Suprapubic skin (tissue), 4 donors: ENCODE measurements around the gene AHSP. TPM values are rescaled to one million over a fixed set of nuclear protein-coding genes. Genes with fewer than 3 reads are reported as not detected.

Source experiments
- DNase-seq, 2 donors: peaks; one replicate each; pipeline ENCODE4 v3.0.0-alpha.2; 2019; ENCODE audit warnings: low spot score in 2 of 2
- H3K27ac ChIP-seq: fragments of 200-600 bp; sonication (generic); one replicate; pipeline ENCODE4 v1.5.1; 2019
- H3K27me3 ChIP-seq: fragments of 200-600 bp; sonication (generic); one replicate; pipeline ENCODE4 v1.5.1; 2019
- H3K36me3 ChIP-seq: fragments of 200-600 bp; sonication (generic); one replicate; pipeline ENCODE4 v1.5.1; 2019
- H3K4me1 ChIP-seq: fragments of 200-600 bp; sonication (generic); one replicate; pipeline ENCODE4 v1.5.1; 2019
- H3K4me3 ChIP-seq: fragments of 200-600 bp; sonication (generic); one replicate; pipeline ENCODE4 v1.5.1; 2019; ENCODE audit warnings: mild to moderate bottlenecking
- H3K9me3 ChIP-seq: fragments of 200-600 bp; sonication (generic); one replicate; pipeline ENCODE4 v1.5.1; 2019
- CTCF ChIP-seq, 2 donors: fragments of 200-600 bp in 1 of 2; fragments of 450-650 bp in 1 of 2; sonication (generic) in 1 of 2; IDR thresholded peaks; one replicate each; pipeline ENCODE4 v1.5.1; 2016 to 2019; ENCODE audit warnings: antibody characterized with exemption in 2 of 2, mild to moderate bottlenecking in 1 of 2, moderate library complexity in 1 of 2
- EP300 ChIP-seq: sonication (generic); formaldehyde crosslinking; IDR thresholded peaks from one replicate; pipeline ENCODE4 v1.6.1; 2017; ENCODE audit warnings: antibody characterized with exemption
- POLR2A ChIP-seq, 2 donors: fragments of 450-650 bp; IDR thresholded peaks; one replicate each; pipeline ENCODE4 v1.6.1; 2017; ENCODE audit warnings: antibody characterized with exemption in 2 of 2, mild to moderate bottlenecking in 2 of 2, moderate library complexity in 2 of 2
- POLR2AphosphoS5 ChIP-seq, 3 donors: sonication (generic); formaldehyde crosslinking; IDR thresholded peaks; one replicate each; pipeline ENCODE4 v1.6.1; 2017; ENCODE audit warnings: antibody characterized with exemption in 3 of 3
- WGBS: methylation state at CpG from one replicate; pipeline ENCODE4 v1.1.5; 2018; 5-methylcytosine and 5-hydroxymethylcytosine counted together
- total RNA-seq, 4 donors: library from RNA; depleted of rRNA; stranded (reverse); fragments of >200 nt; gene quantifications; one replicate each; pipeline ENCODE4 v1.1.0, GENCODE V29; 2016

The AHSP gene
- total RNA-seq, 4 donors from 2014 or later: not detected

- no peaks in the 10 kb centered on the region for H3K36me3 ChIP-seq
- 66% methylated on average over 10 of the region's 14 CpGs for WGBS
- no peak overlapping the region for H3K27ac ChIP-seq
- H3K4me3 ChIP-seq: no peak overlapping the region
- peaks cover 29% of the 10 kb centered on the region for H3K4me1 ChIP-seq
- H3K27me3 ChIP-seq: peaks cover 4% of the 10 kb centered on the region
- TF ChIP-seq CTCF (IDR thresholded peaks at IDR 0.05) (no peak), POLR2AphosphoS5 (IDR thresholded peaks at IDR 0.05) (no peak), POLR2A (IDR thresholded peaks at IDR 0.05) (no peak), EP300 (no peak)
- H3K9me3 ChIP-seq: no peaks in the 10 kb centered on the region
- DNase-seq: no peak
Observed at GRCh38 chr16:31484491-31485171, 43.1 kb upstream of the AHSP start.

GRCh38 chr16:31485571-31485970 is 42.1 kb upstream of the AHSP start:
- Histone ChIP-seq H3K4me1 (peaks cover 28% of the 10 kb centered on the region), H3K4me3 (no peak overlapping the region), H3K27ac (no peak overlapping the region), H3K36me3 (peaks cover 7% of the 10 kb centered on the region), H3K9me3 (no peaks in the 10 kb centered on the region), H3K27me3 (peaks cover 4% of the 10 kb centered on the region)
- DNase-seq: no peak
- 94% methylated on average over 17 of the region's 17 CpGs for WGBS
- TF ChIP-seq POLR2A (IDR thresholded peaks at IDR 0.05): no peak
- TF ChIP-seq POLR2AphosphoS5 (IDR thresholded peaks at IDR 0.05): no peak
- TF ChIP-seq CTCF (IDR thresholded peaks at IDR 0.05): no peak
- no peak for TF ChIP-seq EP300

GRCh38 chr16:31486045-31486444 is 41.7 kb upstream of the AHSP start:
- WGBS: 97% methylated on average over 5 of the region's 5 CpGs
- Histone ChIP-seq H3K27ac (no peak overlapping the region), H3K27me3 (peaks cover 4% of the 10 kb centered on the region), H3K36me3 (peaks cover 11% of the 10 kb centered on the region), H3K4me3 (no peak overlapping the region), H3K4me1 (peaks cover 23% of the 10 kb centered on the region), H3K9me3 (no peaks in the 10 kb centered on the region)
- TF ChIP-seq CTCF (IDR thresholded peaks at IDR 0.05) (no peak), POLR2A (IDR thresholded peaks at IDR 0.05) (no peak), EP300 (no peak), POLR2AphosphoS5 (IDR thresholded peaks at IDR 0.05) (no peak)
- DNase-seq: no peak

- 32% methylated on average over 6 of the region's 48 CpGs for whole genome bisulfite sequencing
- H3K27ac ChIP-seq: no peak overlapping the region
- peaks cover 4% of the 10 kb centered on the region for H3K27me3 ChIP-seq
- TF ChIP-seq EP300: no peak
- H3K36me3 ChIP-seq: peaks cover 17% of the 10 kb centered on the region
- peak overlapping the region; percentile 69 for H3K4me3 ChIP-seq
- H3K9me3 ChIP-seq: no peaks in the 10 kb centered on the region
- DNase-seq: peak in 1 of 2 donors; percentile 82
- peaks cover 23% of the 10 kb centered on the region for H3K4me1 ChIP-seq
Observed at GRCh38 chr16:31487071-31487719, 40.5 kb upstream of the AHSP start.

GRCh38 chr16:31487720-31488467 is 39.8 kb upstream of the AHSP start:
- Histone ChIP-seq H3K4me3 (peak overlapping the region; percentile 69), H3K27ac (no peak overlapping the region), H3K4me1 (peaks cover 23% of the 10 kb centered on the region), H3K27me3 (peaks cover 4% of the 10 kb centered on the region), H3K9me3 (no peaks in the 10 kb centered on the region), H3K36me3 (peaks cover 23% of the 10 kb centered on the region)
- no peak for TF ChIP-seq POLR2A (IDR thresholded peaks at IDR 0.05)
- no peak for TF ChIP-seq CTCF (IDR thresholded peaks at IDR 0.05)
- TF ChIP-seq POLR2AphosphoS5 (IDR thresholded peaks at IDR 0.05): no peak
- TF ChIP-seq EP300: no peak
- DNase-seq: peak in 1 of 2 donors; percentile 78
- 1% methylated on average over 30 of the region's 60 CpGs for WGBS
